Liver (tissue), 9 donors: ENCODE data around the gene HS6ST3. TPM values are rescaled to one million over a fixed set of nuclear protein-coding genes. Genes with fewer than 3 reads are reported as not detected.

Experiments used
- DNase-seq: peaks from one replicate; pipeline ENCODE4 v3.0.0-alpha.2; 2017; ENCODE audit warnings: low spot score
- H3K27ac ChIP-seq, 2 donors: one replicate each; pipeline ENCODE4 v1.7.0; 2013; ENCODE audit warnings: inconsistent platforms in 2 of 2, low read length in 2 of 2, control low read depth in 1 of 2, low read depth in 1 of 2, mild to moderate bottlenecking in 1 of 2
- H3K27me3 ChIP-seq, 4 donors: one replicate each; pipeline versions ENCODE4 v1.6.1 to v1.7.0; 2013; ENCODE audit warnings: low read length in 3 of 4, inconsistent platforms in 1 of 4, mild to moderate bottlenecking in 1 of 4, moderate library complexity in 1 of 4; ENCODE audit not compliant: control insufficient read depth in 4 of 4, insufficient read depth in 4 of 4
- H3K36me3 ChIP-seq, 4 donors: one replicate each; pipeline versions ENCODE4 v1.6.1 to v1.7.0; 2013; ENCODE audit warnings: low read length in 3 of 4, mild to moderate bottlenecking in 3 of 4, low read depth in 1 of 4, moderate library complexity in 1 of 4; ENCODE audit not compliant: control insufficient read depth in 4 of 4, insufficient read depth in 3 of 4
- H3K4me1 ChIP-seq, 4 donors: one replicate each; pipeline versions ENCODE4 v1.6.1 to v1.7.0; 2013; ENCODE audit warnings: low read length in 3 of 4, mild to moderate bottlenecking in 3 of 4, moderate library complexity in 1 of 4; ENCODE audit not compliant: control insufficient read depth in 4 of 4, insufficient read depth in 4 of 4
- H3K4me3 ChIP-seq, 3 donors: one replicate each; pipeline versions ENCODE4 v1.6.1 to v1.7.0; 2013; ENCODE audit warnings: low read length in 3 of 3, control low read depth in 1 of 3, low read depth in 1 of 3, mild to moderate bottlenecking in 1 of 3
- H3K9ac ChIP-seq, 2 donors: one replicate each; pipeline ENCODE4 v1.7.0; 2013; ENCODE audit warnings: low read length in 2 of 2, mild to moderate bottlenecking in 2 of 2, moderate library complexity in 2 of 2, control low read depth in 1 of 2, low read depth in 1 of 2
- H3K9me3 ChIP-seq, 4 donors: one replicate each; pipeline versions ENCODE4 v1.6.1 to v1.7.0; 2013; ENCODE audit warnings: low read length in 3 of 4; ENCODE audit not compliant: control insufficient read depth in 4 of 4
- EGR1 ChIP-seq, 2 donors: IDR thresholded peaks; 2 replicates each; pipeline ENCODE4 v1.6.1; 2016 to 2018; ENCODE audit warnings: antibody characterized with exemption in 2 of 2, low read depth in 2 of 2
- FOXA1 ChIP-seq: IDR thresholded peaks from 2 replicates; pipeline ENCODE4 v1.6.1; 2016; ENCODE audit warnings: antibody characterized with exemption
- FOXA2 ChIP-seq: IDR thresholded peaks from 2 replicates; pipeline ENCODE4 v1.6.1; 2016; ENCODE audit warnings: antibody characterized with exemption
- GABPA ChIP-seq, 2 donors: IDR thresholded peaks in 1 of 2; conservative IDR thresholded peaks in 1 of 2; 2 replicates each; pipeline ENCODE4 v1.6.1; 2016; ENCODE audit warnings: antibody characterized with exemption in 2 of 2, mild to moderate bottlenecking in 1 of 2, moderate library complexity in 1 of 2
- HNF4A ChIP-seq, 2 donors: conservative IDR thresholded peaks; 2 replicates each; pipeline ENCODE4 v1.6.1; 2016; ENCODE audit warnings: antibody characterized with exemption in 2 of 2, mild to moderate bottlenecking in 2 of 2
- HNF4G ChIP-seq: IDR thresholded peaks from 2 replicates; pipeline ENCODE4 v1.6.1; 2016; ENCODE audit warnings: antibody characterized with exemption
- JUND ChIP-seq, 2 donors: IDR thresholded peaks; 2 replicates each; pipeline ENCODE4 v1.6.1; 2016; ENCODE audit warnings: antibody characterized with exemption in 2 of 2
- NR2F2 ChIP-seq: IDR thresholded peaks from 2 replicates; pipeline ENCODE4 v1.6.1; 2016; ENCODE audit warnings: antibody characterized with exemption
- RAD21 ChIP-seq, 2 donors: IDR thresholded peaks; 2 replicates each; pipeline ENCODE4 v1.6.1; 2016; ENCODE audit warnings: antibody characterized with exemption in 2 of 2, mild to moderate bottlenecking in 2 of 2
- SP1 ChIP-seq: IDR thresholded peaks from 2 replicates; pipeline ENCODE4 v1.6.1; 2018; ENCODE audit warnings: antibody characterized with exemption, mild to moderate bottlenecking
- TAF1 ChIP-seq: conservative IDR thresholded peaks from 2 replicates; pipeline ENCODE4 v1.6.1; 2016; ENCODE audit warnings: antibody characterized with exemption, mild to moderate bottlenecking
- YY1 ChIP-seq: IDR thresholded peaks from 2 replicates; pipeline ENCODE4 v1.6.1; 2016; ENCODE audit warnings: antibody characterized with exemption, mild to moderate bottlenecking
- WGBS: extraction: QIAGEN DNeasy Blood & Tissue Kit; methylation state at CpG from one replicate; pipeline ENCODE4 v1.1.7; 2013; 5-methylcytosine and 5-hydroxymethylcytosine counted together
- polyA plus RNA-seq, 2 donors: library from polyadenylated mRNA; stranded (reverse) in 1 of 2; unstranded in 1 of 2; fragments of 200-250 nt in 1 of 2; fragments of >200 nt in 1 of 2; fragmentation: Nextera tagmentation in 1 of 2; extraction: Ambion mirVana in 1 of 2; gene quantifications; one replicate each; pipeline versions ENCODE4 v1.2.1 to v1.2.3, GENCODE V29; 2013 to 2015
- total RNA-seq, 2 donors: library from RNA; depleted of rRNA; stranded (reverse); fragments of >200 nt; gene quantifications; one replicate each; pipeline ENCODE4 v1.2.3, GENCODE V29; 2014
- TF ChIP-seq, protein P1 (sequence below): IDR thresholded peaks from 2 replicates; pipeline ENCODE4 v1.6.1; 2016; ENCODE audit warnings: antibody characterized with exemption
- TF ChIP-seq, protein P2 (sequence below): fragments of 150-350 bp; IDR thresholded peaks from 2 replicates; pipeline ENCODE4 v1.5.1; 2017; ENCODE audit warnings: improper control_type of control experiment, low read depth, low read length; ENCODE audit not compliant: missing input control
- TF ChIP-seq, protein P3 (sequence below): IDR thresholded peaks from 2 replicates; pipeline ENCODE4 v1.6.1; 2016; ENCODE audit warnings: antibody characterized with exemption
- TF ChIP-seq, protein P4 (sequence below): IDR thresholded peaks from 2 replicates; pipeline ENCODE4 v1.6.1; 2016; ENCODE audit warnings: antibody characterized with exemption
- TF ChIP-seq, protein P5 (sequence below): IDR thresholded peaks from 2 replicates; pipeline ENCODE4 v1.6.1; 2016; ENCODE audit warnings: antibody characterized with exemption, mild to moderate bottlenecking
- donor health status: healthy.
- donor health status: healthy.
- donor health status: healthy.
- donor health status: healthy.
- donor health status: healthy.

The HS6ST3 gene
- total and polyA plus RNA-seq, 4 donors, result under 0.01 TPM; not detected in 3

DNA sequence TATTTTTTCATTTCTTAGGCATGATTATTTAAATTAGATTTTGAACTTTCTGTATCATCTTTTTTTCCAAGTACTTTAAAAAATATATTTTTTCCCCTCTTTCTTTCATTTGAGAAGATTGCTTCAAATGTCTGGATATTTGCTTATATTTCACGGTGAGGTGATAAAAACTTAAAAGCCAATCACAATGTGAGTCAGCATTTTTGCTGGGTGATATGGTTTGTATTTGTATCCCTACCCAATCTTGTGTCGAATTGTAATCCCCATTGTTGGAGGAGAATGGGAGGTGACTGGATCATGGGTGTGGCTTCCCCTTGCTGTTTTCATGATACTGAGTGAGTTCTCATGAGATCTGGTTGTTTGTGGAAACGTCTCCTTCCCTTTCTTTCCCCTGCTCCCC lies 583.9 kb downstream of the HS6ST3 start:
- Histone ChIP-seq H3K4me3 (no peak overlapping the region), H3K27ac (no peak overlapping the region), H3K9me3 (no peaks in the 10 kb centered on the region), H3K36me3 (no peaks in the 10 kb centered on the region), H3K9ac (no peak overlapping the region), H3K27me3 (no peaks in the 10 kb centered on the region), H3K4me1 (no peaks in the 10 kb centered on the region)
- no peak for DNase-seq
- TF ChIP-seq HNF4A (conservative IDR thresholded peaks at IDR 0.05) (no peak), FOXA2 (no peak)
- WGBS, result 72% methylated on average over 3 of the region's 3 CpGs

DNA sequence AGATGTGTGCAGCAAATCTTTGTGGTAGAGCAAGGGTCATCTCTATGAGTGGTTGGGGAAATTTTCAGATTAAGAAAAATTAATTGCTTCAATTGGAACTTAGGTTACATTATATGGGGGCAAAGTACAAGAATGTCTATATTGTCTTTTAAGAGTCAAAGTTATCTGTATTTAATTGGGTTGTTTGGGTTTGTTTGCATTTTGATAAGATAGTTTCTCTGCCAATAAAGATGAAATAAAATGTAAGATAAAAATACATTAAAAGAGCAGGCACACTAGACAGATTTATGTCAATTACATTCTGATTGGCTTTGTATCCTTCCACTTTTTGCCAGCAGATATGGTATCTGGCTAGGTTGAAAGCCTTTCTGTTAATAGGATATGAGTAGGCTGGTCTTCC lies 587.1 kb downstream of the HS6ST3 start:
- Histone ChIP-seq H3K36me3 (no peaks in the 10 kb centered on the region), H3K27ac (no peak overlapping the region), H3K9ac (no peak overlapping the region), H3K27me3 (no peaks in the 10 kb centered on the region), H3K4me1 (no peaks in the 10 kb centered on the region), H3K9me3 (no peaks in the 10 kb centered on the region), H3K4me3 (no peak overlapping the region)
- TF ChIP-seq, protein P1, sequence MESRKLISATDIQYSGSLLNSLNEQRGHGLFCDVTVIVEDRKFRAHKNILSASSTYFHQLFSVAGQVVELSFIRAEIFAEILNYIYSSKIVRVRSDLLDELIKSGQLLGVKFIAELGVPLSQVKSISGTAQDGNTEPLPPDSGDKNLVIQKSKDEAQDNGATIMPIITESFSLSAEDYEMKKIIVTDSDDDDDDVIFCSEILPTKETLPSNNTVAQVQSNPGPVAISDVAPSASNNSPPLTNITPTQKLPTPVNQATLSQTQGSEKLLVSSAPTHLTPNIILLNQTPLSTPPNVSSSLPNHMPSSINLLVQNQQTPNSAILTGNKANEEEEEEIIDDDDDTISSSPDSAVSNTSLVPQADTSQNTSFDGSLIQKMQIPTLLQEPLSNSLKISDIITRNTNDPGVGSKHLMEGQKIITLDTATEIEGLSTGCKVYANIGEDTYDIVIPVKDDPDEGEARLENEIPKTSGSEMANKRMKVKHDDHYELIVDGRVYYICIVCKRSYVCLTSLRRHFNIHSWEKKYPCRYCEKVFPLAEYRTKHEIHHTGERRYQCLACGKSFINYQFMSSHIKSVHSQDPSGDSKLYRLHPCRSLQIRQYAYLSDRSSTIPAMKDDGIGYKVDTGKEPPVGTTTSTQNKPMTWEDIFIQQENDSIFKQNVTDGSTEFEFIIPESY, result no peak
- no peak for TF ChIP-seq EGR1 (IDR thresholded peaks at IDR 0.05; ENCODE audit: low read depth in 2 of 2)
- no peak for TF ChIP-seq TAF1
- TF ChIP-seq, protein P2, sequence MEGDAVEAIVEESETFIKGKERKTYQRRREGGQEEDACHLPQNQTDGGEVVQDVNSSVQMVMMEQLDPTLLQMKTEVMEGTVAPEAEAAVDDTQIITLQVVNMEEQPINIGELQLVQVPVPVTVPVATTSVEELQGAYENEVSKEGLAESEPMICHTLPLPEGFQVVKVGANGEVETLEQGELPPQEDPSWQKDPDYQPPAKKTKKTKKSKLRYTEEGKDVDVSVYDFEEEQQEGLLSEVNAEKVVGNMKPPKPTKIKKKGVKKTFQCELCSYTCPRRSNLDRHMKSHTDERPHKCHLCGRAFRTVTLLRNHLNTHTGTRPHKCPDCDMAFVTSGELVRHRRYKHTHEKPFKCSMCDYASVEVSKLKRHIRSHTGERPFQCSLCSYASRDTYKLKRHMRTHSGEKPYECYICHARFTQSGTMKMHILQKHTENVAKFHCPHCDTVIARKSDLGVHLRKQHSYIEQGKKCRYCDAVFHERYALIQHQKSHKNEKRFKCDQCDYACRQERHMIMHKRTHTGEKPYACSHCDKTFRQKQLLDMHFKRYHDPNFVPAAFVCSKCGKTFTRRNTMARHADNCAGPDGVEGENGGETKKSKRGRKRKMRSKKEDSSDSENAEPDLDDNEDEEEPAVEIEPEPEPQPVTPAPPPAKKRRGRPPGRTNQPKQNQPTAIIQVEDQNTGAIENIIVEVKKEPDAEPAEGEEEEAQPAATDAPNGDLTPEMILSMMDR, result no peak
- TF ChIP-seq, protein P3, sequence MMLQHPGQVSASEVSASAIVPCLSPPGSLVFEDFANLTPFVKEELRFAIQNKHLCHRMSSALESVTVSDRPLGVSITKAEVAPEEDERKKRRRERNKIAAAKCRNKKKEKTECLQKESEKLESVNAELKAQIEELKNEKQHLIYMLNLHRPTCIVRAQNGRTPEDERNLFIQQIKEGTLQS, result no peak
- no peak for TF ChIP-seq GABPA (IDR thresholded peaks at IDR 0.05 in 1 of 2, conservative IDR thresholded peaks at IDR 0.05 in 1 of 2)
- TF ChIP-seq, protein P4, sequence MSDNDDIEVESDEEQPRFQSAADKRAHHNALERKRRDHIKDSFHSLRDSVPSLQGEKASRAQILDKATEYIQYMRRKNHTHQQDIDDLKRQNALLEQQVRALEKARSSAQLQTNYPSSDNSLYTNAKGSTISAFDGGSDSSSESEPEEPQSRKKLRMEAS, result no peak
- TF ChIP-seq RAD21 (IDR thresholded peaks at IDR 0.05), result no peak
- TF ChIP-seq FOXA2, result no peak
- no peak for TF ChIP-seq NR2F2
- no peak for TF ChIP-seq FOXA1
- TF ChIP-seq HNF4A (conservative IDR thresholded peaks at IDR 0.05), result no peak
- no peak for TF ChIP-seq JUND (IDR thresholded peaks at IDR 0.05)
- TF ChIP-seq SP1, result no peak
- TF ChIP-seq, protein P5, sequence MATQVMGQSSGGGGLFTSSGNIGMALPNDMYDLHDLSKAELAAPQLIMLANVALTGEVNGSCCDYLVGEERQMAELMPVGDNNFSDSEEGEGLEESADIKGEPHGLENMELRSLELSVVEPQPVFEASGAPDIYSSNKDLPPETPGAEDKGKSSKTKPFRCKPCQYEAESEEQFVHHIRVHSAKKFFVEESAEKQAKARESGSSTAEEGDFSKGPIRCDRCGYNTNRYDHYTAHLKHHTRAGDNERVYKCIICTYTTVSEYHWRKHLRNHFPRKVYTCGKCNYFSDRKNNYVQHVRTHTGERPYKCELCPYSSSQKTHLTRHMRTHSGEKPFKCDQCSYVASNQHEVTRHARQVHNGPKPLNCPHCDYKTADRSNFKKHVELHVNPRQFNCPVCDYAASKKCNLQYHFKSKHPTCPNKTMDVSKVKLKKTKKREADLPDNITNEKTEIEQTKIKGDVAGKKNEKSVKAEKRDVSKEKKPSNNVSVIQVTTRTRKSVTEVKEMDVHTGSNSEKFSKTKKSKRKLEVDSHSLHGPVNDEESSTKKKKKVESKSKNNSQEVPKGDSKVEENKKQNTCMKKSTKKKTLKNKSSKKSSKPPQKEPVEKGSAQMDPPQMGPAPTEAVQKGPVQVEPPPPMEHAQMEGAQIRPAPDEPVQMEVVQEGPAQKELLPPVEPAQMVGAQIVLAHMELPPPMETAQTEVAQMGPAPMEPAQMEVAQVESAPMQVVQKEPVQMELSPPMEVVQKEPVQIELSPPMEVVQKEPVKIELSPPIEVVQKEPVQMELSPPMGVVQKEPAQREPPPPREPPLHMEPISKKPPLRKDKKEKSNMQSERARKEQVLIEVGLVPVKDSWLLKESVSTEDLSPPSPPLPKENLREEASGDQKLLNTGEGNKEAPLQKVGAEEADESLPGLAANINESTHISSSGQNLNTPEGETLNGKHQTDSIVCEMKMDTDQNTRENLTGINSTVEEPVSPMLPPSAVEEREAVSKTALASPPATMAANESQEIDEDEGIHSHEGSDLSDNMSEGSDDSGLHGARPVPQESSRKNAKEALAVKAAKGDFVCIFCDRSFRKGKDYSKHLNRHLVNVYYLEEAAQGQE, result no peak
- no peak for TF ChIP-seq YY1
- no peak for TF ChIP-seq HNF4G
- no peak for DNase-seq
